ENCODE data around the gene MAPK6. TPM values are rescaled to one million over a fixed set of nuclear protein-coding genes. Genes with fewer than 3 reads are reported as not detected.

The MAPK6 gene
- total RNA-seq, 4 donors from 2014 or later = 13.3 to 19.4 (median 14.2) TPM

GRCh38 chr15:52028431-52029093 lies 9.5 kb downstream of the MAPK6 start:
- Histone ChIP-seq H3K9me3 (peaks cover 0 to 5% (median 0%) of the 10 kb centered on the region in 4 donors), H3K36me3 (peaks cover 0 to 8% (median 0%) of the 10 kb centered on the region in 4 donors), H3K27ac (replicated peaks in 1 of 4) (no peak overlapping the region), H3K27me3 (no peaks in the 10 kb centered on the region), H3K4me3 (no peak overlapping the region), H3K4me1 (peaks cover under 1 to 25% (median 15%) of the 10 kb centered on the region in 4 donors)
- no peak for DNase-seq (ENCODE audit: extremely low spot score)
- intact Hi-C loops (cut with DNase I) = no loop called here
- TF ChIP-seq EP300 (IDR thresholded peaks at IDR 0.05) (no peak), POLR2A (IDR thresholded peaks at IDR 0.05; ENCODE audit: low read depth) (no peak), CTCF (IDR thresholded peaks at IDR 0.05) (no peak)
- 96% methylated on average over 5 of the region's 5 CpGs for WGBS

- Histone ChIP-seq H3K9me3 (peaks cover 0 to 10% (median 0%) of the 10 kb centered on the region in 4 donors), H3K36me3 (peaks cover 0 to 8% (median 0%) of the 10 kb centered on the region in 4 donors), H3K27ac (replicated peaks in 1 of 4) (no peak overlapping the region), H3K4me1 (peaks cover 0 to 21% (median 14%) of the 10 kb centered on the region in 4 donors), H3K4me3 (no peak overlapping the region), H3K27me3 (no peaks in the 10 kb centered on the region)
- TF ChIP-seq POLR2A (IDR thresholded peaks at IDR 0.05; ENCODE audit: low read depth) (no peak), CTCF (IDR thresholded peaks at IDR 0.05) (no peak), POLR2AphosphoS5 (IDR thresholded peaks at IDR 0.05) (no peak)
- 96% methylated on average over 2 of the region's 2 CpGs for WGBS
- intact Hi-C loops (cut with DNase I) = no loop called here
- no peak for DNase-seq (ENCODE audit: extremely low spot score)
Observed at GRCh38 chr15:52030010-52030409, 11.0 kb downstream of the MAPK6 start.

GRCh38 chr15:52031556-52031955 lies 12.5 kb downstream of the MAPK6 start:
- intact Hi-C loops (cut with DNase I) = no loop called here
- WGBS = 92% methylated on average over 7 of the region's 7 CpGs

GRCh38 chr15:52037889-52038505 lies 19.0 kb downstream of the MAPK6 start:
- TF ChIP-seq POLR2AphosphoS5 (IDR thresholded peaks at IDR 0.05) (no peak), EP300 (IDR thresholded peaks at IDR 0.05) (no peak), CTCF (IDR thresholded peaks at IDR 0.05) (no peak), POLR2A (IDR thresholded peaks at IDR 0.05; ENCODE audit: low read depth) (no peak)
- H3K27ac ChIP-seq (replicated peaks in 1 of 4) = no peak overlapping the region
- intact Hi-C loops (cut with DNase I) = no loop called here
- peaks cover 0 to 10% (median 0%) of the 10 kb centered on the region in 4 donors for H3K9me3 ChIP-seq
- H3K4me3 ChIP-seq = no peak overlapping the region
- no peaks in the 10 kb centered on the region for H3K27me3 ChIP-seq
- H3K4me1 ChIP-seq = peaks cover 31 to 73% (median 65%) of the 10 kb centered on the region in 4 donors
- no peaks in the 10 kb centered on the region for H3K36me3 ChIP-seq
- no peak for DNase-seq (ENCODE audit: extremely low spot score)
- WGBS = 54% methylated on average over 2 of the region's 2 CpGs

More at GRCh38 chr15:52031556-52031955, 12.5 kb downstream of the MAPK6 start:
- H3K27ac ChIP-seq (replicated peaks in 1 of 4) = no peak overlapping the region
- no peak for DNase-seq (ENCODE audit: extremely low spot score)
- H3K27me3 ChIP-seq = no peaks in the 10 kb centered on the region
- H3K4me1 ChIP-seq = peaks cover 0 to 35% (median 19%) of the 10 kb centered on the region in 4 donors
- no peak overlapping the region for H3K4me3 ChIP-seq
- TF ChIP-seq CTCF (IDR thresholded peaks at IDR 0.05) = no peak
- TF ChIP-seq EP300 (IDR thresholded peaks at IDR 0.05) = no peak
- no peak for TF ChIP-seq POLR2A (IDR thresholded peaks at IDR 0.05; ENCODE audit: low read depth)
- TF ChIP-seq POLR2AphosphoS5 (IDR thresholded peaks at IDR 0.05) = no peak
- H3K9me3 ChIP-seq = peaks cover 0 to 10% (median 0%) of the 10 kb centered on the region in 4 donors
- H3K36me3 ChIP-seq = peaks cover 0 to 8% (median 0%) of the 10 kb centered on the region in 4 donors

Measured in esophagus muscularis mucosa (tissue), 4 donors.